Stimulated activated CD8-positive, alpha-beta memory T cell treated with anti-CD3 and anti-CD28 coated beads, Interleukin-4, amount 100 ng/mL, for 4 hours (primary cell): ENCODE results near the gene NELFA.

Experiments
- DNase-seq, 2 donors: peaks; one replicate each; pipeline ENCODE4 v3.0.0-alpha.2; 2020; ENCODE audit warnings: low read depth in 2 of 2, low spot score in 1 of 2

NELFA gene

DNA sequence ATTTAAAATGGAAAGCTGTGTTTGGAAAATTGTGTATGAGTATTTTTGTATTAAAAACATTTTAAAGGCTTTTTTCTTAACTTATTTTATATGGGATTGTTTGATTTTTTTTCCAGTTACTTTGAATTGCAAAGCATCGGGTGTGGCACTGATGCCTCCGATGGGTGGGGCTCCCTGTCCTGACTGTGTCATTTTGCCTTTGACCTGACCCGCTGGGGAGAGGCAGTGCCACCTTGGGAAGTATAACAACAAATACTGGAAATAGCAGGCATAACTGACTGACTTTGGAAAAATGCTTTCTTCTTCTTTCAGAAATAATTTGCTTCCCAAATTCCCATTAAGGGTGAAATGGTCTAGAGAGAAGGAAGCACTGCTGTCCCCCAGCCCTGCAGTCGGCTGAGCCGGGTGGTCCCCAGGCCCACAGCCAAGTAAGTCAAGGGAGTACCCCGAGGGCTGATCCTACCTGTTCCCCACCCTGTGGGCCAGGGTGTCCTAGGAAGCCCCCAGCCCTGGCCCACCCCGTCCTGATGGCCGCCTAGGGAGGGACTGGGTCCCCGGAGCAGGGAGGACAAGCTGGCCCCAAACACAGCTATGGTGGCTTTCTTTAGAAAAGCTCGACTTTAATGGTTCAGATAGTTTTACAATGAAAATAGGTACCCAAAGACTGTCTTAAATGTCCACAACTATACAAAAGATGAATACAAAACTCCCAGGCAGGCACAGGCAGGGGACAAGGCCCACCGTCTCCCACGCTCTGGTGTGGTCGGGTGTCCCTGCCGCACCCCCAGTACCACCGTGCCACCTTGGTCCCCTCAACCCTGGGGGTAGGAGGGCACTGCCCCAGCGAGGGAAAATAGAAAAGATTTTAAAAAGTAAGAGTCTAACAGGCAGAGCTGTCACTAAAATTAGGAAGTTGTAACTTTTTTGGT lies 26.4 kb downstream of the NELFA start:
- no peak for DNase-seq

- no peak for DNase-seq
These were observed 27.3 kb downstream of the NELFA start for GRCh38 chr4:1981251-1982058.

DNA sequence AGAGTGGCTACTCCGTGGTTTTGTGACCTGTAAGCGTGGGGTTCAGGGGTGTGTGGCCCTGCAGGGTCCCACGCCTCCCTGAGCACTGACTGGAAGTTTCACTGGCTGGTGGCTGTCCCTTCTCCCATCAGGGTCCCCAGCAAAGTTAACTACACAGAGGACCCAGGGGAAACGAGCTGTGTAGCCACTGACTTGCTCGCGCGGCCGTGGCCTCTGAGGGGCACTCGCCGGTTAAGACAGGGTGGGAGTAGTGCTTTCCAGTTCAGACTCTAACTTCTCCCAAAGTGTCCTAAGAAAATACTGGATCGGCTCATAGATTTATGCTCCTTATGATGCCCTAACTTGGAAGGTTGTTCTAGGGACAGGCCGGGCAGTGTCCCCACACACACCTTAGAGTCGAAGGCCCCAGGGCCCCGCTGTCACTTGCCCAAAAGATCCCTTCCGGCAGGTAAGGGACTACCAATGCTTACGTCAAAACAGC lies 28.2 kb downstream of the NELFA start:
- DNase-seq = no peak

DNA sequence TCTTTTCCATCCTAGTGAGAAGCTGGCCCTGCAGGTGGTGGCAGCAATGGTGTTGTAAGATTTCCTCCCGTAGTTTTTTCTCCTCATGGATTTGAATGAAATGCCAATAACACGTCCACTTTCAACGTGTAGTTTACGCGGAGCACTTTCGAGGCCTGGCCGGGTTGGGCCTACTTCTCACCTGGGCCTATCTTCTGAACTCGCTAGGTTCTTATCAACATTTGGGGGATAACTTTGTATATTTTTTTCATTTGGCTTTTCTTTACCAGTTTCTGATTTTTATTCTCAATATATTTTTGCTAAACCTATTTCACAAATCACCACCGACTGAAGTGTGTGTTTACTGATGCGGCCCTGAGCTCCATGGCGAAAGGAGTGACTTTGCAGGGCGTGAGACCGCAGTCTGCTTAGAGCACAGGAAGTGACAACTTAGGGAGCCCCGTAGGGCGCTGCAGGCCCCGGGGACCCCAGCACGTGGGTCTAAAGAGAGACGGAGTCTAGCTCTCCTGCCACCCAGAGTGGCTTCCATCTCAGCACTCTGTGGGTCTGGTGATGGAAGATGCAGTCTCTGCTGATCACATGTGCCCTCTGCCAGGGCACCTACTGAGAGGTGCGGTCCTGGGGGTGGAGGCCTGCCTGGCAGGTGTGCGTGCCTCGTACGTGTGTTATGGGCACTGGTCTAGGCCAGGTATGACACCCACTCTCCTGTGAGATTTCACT lies 29.1 kb downstream of the NELFA start:
- no peak for DNase-seq

- no peak for DNase-seq
These were observed 29.9 kb downstream of the NELFA start for GRCh38 chr4:1978741-1979476.

DNA sequence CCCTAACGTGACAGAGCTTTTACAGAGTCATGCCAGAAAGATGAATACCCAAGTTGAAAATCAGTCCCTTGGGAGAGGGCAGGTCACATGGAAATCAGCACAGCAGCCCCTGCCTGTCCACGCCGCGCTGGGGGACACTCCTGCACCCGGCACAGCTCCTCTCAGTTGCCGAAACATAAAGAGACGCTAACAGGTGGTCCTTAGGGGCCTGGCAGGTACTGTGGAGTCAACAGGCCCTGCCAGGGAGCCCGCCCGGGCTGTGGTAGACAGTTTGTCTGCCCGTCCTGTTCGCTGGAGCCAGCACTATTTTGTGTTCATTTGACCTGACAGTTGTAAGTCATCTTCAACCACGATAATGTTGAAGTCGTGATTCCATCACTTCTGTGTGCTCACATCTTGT lies 30.5 kb downstream of the NELFA start:
- no peak for DNase-seq

GRCh38 chr4:1976416-1977352 lies 32.1 kb downstream of the NELFA start:
- DNase-seq = no peak

GRCh38 chr4:1975880-1976279 lies 32.9 kb downstream of the NELFA start:
- no peak for DNase-seq

DNA sequence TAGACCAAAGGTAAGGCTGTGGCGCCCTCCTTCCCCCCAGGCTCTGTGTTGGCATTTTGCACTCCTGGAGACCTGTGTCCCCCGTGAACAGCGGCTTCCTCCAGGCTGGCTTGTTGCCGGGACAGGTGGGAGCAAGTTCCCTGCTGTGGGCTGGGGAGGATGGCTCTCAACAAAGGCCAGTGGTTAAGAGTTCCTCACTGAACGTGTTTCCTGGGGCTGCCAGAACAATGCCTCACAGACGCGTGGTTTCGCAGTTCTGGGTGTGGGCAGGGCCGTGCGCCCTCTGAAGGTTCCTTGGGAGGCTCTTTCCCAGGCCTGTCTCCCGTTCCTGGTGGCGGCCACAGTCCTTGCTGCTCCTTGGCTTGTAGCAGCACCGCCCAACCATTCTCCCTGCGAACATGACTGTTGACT lies 33.4 kb downstream of the NELFA start:
- no peak for DNase-seq

DNA sequence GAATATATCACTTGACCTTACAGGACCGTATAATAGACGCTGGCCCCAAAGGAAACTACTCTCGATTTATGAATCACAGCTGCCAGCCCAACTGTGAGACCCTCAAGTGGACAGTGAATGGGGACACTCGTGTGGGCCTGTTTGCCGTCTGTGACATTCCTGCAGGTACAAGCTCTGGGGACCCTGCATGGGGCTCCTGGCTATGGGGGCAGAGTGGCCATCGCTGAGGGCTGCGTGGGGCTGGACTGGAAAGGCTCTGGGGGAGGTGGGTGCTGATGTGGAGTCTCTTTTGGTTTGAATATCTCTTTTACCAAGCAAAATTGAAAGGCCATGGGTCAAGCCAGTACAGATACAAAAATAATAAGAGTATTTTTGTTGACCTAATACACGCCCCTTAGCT lies 33.9 kb downstream of the NELFA start:
- no peak for DNase-seq

GRCh38 chr4:1973661-1974060 lies 35.1 kb downstream of the NELFA start:
- no peak for DNase-seq

DNA sequence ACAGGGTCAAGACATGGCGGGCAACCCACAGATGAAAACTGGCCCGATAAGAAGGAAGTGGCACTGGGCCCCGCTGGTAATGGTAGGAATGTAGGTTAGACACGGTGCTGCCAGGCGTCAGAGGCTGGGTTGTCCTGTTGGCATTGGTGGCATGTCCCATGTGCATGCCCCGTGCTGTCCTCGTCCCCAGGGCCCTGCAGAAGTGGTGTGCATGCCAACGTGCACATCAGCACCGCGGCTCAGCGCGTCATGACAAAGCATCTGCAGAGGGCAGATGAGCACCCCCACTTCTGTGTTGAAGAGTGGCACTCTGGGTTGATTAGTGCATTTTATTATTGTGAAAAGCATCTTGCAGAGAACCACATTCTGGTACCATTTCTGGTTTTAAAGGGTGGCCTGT lies 35.6 kb downstream of the NELFA start:
- no peak for DNase-seq

- no peak for DNase-seq
These were observed 36.4 kb downstream of the NELFA start for GRCh38 chr4:1972414-1972813.

- no peak for DNase-seq
These were observed 37.1 kb downstream of the NELFA start for GRCh38 chr4:1971456-1972200.

GRCh38 chr4:1970926-1971325 lies 37.8 kb downstream of the NELFA start:
- no peak for DNase-seq

- no peak for DNase-seq
These were observed 38.6 kb downstream of the NELFA start for GRCh38 chr4:1969928-1970723.

GRCh38 chr4:1968686-1969295 lies 40.0 kb downstream of the NELFA start:
- DNase-seq = no peak
